ENCODE data around the gene AP3D1.
A peak's percentile ranks its signal among the peaks of the same experiment; 100 is the strongest.

The AP3D1 gene

DNA sequence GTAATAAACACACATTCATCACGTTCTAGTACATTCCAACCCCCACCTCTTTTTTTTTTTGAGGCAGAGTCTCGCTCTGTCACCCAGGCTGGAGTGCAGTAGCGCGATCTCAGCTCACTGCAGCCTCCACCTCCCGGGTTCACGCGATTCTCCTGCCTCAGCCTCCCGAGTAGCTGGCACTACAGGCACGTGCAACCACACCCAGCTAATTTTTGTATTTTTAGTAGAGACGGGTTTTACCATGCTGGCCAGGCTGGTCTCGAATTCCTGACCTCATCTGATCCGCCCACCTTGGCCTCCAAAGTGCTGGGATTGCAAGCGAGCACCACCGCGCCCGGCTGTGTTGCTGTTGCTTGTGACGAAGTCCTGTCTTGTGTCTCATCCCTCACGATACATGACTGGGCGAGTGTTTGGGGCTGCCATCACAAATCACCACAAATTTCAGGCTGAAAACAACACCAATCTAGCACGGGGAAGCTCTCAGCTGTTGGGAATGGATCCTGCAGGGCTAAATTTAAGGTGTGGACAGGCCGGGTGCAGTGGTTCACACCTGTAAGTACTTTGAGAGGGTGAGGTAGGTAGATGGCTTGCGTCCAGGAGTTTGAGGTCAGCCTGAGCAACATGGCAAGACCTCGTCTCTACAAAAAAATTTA, 70.9 kb downstream of the AP3D1 start:
- H3K27ac Mint-ChIP-seq = peak overlapping the region; percentile 89 to 90
- ATAC-seq = no peak
- no peak for DNase-seq
- peaks cover 73% of the 10 kb centered on the region for H3K4me1 Mint-ChIP-seq
- no peaks in the 10 kb centered on the region for H3K9me3 Mint-ChIP-seq
- H3K27me3 Mint-ChIP-seq = no peaks in the 10 kb centered on the region
- H3K4me3 Mint-ChIP-seq = peak overlapping the region; percentile 93 to 99

DNA sequence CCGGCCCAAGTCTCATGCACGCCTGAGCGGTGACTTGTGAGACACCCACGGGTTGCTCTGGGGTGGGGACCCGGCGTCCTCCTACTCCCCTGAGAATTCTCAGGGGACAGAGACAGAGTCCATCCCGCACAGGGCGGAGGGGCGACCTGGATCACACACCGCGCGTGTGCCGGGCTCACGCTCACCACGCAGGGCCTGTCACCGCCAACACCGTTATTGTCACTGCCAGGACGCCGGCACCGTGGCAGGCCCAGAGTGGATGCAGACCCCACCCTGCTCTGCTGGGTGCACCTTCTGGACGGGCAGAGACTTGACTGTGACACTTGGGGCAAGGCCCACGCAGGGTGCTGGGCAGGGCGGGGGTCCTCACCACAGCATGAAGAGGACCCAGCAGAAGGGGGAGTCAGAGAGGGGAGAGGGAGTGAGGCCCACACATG, 71.5 kb downstream of the AP3D1 start:
- Mint-ChIP-seq H3K9me3 (no peaks in the 10 kb centered on the region), H3K4me3 (peak overlapping the region; percentile 93 to 99), H3K27ac (peak overlapping the region; percentile 68 to 90), H3K27me3 (no peaks in the 10 kb centered on the region), H3K4me1 (peaks cover 75% of the 10 kb centered on the region)
- DNase-seq (no peak), ATAC-seq (no peak)

DNA sequence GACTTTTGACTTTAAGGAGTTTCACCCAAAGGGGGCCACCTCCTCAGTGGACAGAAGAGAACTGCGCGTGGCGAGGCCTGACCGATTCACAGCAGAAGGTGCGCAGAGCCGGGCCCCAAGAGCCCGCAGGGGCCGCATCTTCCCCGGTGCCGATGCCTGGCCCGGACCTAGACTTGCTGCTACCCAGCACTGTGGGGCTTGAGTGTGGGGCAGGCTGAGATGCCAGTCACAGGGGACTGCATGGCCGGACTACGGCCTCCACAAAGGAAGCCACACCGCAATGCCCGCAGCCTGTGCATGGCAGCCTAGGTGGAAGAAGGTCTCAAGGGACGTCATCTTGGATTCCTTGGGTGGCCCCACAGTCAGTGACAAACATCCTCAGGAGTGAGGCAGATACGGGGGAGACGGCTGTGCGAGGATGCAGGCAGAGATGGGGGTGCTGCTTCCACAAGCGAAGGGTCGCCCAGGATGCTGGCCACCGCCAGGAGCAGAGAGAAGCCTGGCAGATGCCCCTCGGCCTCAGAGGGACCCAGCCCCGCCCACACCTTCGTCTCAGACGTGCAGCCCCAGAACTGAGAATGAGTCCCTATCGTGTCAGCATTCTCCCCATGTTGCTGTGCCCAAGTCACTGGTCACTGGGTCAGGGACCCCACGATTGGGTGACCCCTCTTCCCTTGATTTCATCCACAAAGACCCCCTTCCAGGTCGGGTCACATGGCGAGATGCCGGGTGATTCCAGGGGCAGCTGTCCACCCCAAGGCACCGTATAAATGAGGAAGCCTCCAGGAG, 72.1 kb downstream of the AP3D1 start:
- Mint-ChIP-seq H3K4me3 (peak overlapping the region; percentile 93 to 99), H3K27me3 (no peaks in the 10 kb centered on the region), H3K27ac (peak overlapping the region; percentile 68 to 90), H3K9me3 (no peaks in the 10 kb centered on the region), H3K4me1 (peaks cover 81% of the 10 kb centered on the region)
- ATAC-seq = no peak
- DNase-seq = no peak

DNA sequence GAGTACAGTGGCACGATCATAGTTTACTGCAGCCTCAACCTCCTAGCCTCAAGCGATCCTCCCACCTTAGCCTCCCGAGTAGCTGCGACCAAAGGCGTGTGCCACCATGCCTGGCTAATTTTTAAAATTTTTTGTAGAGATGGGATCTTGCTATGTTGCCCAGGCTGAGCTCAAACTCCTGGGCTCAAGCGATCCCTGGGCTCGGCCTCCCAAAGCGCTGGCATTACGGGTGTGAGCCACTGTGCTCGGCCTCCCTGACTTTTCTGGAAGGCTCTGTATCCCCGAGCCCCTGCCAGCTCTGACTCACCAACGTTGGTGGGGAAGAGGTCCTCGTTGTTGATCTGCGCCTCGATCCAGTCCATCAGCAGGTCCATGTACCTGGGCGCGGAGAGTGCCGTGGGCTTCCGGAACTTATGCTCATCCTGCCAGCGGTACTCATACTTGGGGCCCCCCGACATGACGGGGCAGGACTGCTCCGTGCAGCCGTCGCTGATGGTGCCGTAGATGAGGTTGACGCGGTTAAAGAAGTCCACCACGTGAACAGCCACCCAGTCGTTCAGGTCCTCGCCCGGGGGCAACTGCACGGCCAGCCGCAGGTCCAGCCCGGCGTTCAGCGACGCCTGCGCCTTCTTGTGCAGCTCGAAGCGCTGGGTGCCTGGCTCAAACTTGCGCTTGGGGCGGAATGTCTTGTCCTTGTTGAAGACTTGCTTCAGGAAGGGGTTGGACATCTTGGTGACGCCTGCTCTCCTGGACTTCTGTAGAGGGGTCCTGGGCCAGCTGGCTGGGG, 73.3 kb downstream of the AP3D1 start:
- no peak for ATAC-seq
- DNase-seq = no peak
- Mint-ChIP-seq H3K4me3 (no peak overlapping the region), H3K27ac (peak overlapping the region in 1 of 2 donors; percentile 74), H3K27me3 (no peaks in the 10 kb centered on the region), H3K4me1 (peaks cover 81% of the 10 kb centered on the region), H3K9me3 (no peaks in the 10 kb centered on the region)

DNA sequence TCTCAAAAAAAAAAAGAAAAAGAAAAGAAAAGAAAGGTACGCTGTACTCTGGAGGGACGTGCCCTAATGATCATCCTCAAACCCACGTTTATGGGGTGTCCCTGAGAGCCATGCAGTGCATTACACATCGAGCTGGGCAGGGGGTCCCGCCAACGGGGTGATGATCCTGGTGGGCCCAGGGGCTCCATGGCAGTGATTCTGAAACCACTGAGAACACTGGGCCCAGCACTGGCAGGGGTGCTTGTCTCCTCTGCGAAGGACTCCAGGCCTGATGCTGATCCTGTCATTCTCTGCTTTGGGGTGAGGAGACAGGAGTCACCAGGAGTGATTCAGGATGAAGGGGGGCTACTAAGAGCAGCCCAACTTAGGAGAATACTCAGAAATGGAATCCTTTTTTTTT, 74.0 kb downstream of the AP3D1 start:
- H3K4me1 Mint-ChIP-seq = peaks cover 81% of the 10 kb centered on the region
- ATAC-seq (no peak), DNase-seq (no peak)
- no peak overlapping the region for H3K4me3 Mint-ChIP-seq
- no peaks in the 10 kb centered on the region for H3K9me3 Mint-ChIP-seq
- no peak overlapping the region for H3K27ac Mint-ChIP-seq
- no peaks in the 10 kb centered on the region for H3K27me3 Mint-ChIP-seq

DNA sequence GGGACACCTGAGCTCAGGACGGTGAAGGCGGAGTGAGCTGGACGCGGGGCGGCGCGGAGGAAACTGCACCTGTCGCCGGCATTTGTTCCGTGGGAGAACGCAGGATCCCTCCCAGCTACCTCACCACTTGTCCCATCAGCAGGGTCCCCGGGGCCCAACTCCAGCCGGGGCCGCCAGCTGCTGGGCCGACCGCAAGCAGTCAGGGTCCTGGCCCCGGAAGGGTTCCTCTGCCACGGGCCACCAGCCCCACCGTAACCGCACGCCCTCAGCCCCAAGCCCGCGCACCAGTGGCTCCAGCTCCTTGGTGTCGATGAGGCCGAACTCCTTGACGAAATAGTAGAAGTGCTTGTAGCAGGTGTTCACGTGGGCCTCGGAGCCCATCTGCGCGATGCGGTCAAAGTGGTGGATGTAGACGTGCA, 74.8 kb downstream of the AP3D1 start:
- DNase-seq = no peak
- H3K27ac Mint-ChIP-seq = peak overlapping the region in 1 of 2 donors; percentile 87
- H3K4me1 Mint-ChIP-seq = peaks cover 77% of the 10 kb centered on the region
- no peak overlapping the region for H3K4me3 Mint-ChIP-seq
- H3K27me3 Mint-ChIP-seq = no peaks in the 10 kb centered on the region
- ATAC-seq = no peak
- no peaks in the 10 kb centered on the region for H3K9me3 Mint-ChIP-seq

DNA sequence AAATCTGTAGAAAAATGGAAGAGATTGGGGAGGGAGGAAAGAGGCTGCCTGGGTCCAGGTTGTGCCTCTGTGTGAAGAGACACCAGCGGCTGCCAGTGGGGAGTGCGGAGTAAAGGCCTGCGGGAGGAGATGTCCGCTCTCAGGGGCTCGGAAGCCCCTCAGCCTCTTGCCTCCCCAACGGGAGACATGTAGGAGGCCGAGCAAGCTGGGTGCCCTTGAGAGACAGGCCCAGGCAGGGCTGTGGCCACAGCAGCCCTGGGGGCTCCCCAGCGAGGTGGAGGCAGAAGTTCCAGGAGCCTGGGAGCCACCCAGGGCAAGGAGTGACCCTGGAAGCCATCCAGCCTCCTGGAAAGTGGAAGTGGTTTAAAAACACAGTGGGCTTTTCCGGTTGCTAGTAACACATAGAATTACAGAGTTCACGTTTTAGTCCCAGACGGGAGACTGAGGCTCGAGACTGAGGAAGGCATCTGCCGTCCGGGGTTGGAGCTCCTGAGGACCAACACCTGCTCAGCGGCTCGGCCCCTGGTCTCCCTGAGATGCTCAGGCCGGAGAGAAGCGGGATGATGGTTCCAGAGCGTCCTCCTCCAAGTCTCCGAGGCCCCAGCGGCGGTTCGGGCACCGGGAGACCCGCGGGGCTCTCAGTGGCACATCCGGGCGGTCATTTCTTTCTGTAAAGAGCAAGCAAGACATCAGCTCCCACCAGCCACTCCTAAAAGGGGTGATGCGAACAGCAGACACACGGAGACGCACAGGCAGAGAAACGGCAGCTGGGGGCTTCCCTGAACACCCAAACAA, 78.4 kb downstream of the AP3D1 start:
- ATAC-seq = no peak
- H3K4me1 Mint-ChIP-seq = peaks cover 70% of the 10 kb centered on the region
- H3K27me3 Mint-ChIP-seq = no peaks in the 10 kb centered on the region
- DNase-seq = no peak
- H3K9me3 Mint-ChIP-seq = no peaks in the 10 kb centered on the region
- H3K4me3 Mint-ChIP-seq = no peak overlapping the region
- H3K27ac Mint-ChIP-seq = peak overlapping the region; percentile 42 to 96

DNA sequence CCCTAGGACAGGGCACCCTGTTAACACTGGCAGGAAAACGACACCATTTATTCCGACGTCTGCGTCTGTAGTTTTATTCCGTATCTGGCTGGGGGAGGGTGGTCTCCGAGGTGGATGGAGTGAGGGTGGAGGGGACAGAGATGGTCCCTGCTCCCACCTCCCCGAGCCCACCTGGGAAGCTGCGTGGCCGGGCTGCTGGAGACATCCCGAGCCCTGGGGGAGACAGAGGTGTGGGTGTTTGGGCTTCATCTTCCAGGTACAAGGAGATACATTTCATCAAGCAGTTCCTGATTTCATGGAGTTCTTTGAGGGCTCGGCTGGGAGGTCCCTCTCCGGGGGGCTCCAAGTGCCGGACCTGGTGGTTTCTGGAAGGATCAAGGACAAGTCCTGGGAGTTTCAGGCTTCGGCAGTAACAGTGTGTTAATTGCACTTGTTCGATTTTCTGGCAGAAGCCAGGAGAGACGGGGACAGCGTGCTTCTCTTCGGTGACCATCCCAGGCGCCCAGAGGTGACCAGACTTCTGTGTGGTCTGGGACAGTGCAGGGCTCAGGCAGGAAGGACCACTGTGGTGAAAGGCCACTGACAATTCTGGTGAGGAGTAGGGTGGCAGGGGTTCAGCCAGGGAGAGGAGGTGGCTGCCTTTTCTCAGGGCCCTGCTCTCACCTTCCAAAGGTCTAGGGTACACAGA, 80.2 kb downstream of the AP3D1 start:
- no peaks in the 10 kb centered on the region for H3K9me3 Mint-ChIP-seq
- no peak for DNase-seq
- H3K4me3 Mint-ChIP-seq = no peak overlapping the region
- ATAC-seq = no peak
- no peaks in the 10 kb centered on the region for H3K27me3 Mint-ChIP-seq
- H3K4me1 Mint-ChIP-seq = peaks cover 62% of the 10 kb centered on the region
- H3K27ac Mint-ChIP-seq = peak overlapping the region; percentile 82 to 95

DNA sequence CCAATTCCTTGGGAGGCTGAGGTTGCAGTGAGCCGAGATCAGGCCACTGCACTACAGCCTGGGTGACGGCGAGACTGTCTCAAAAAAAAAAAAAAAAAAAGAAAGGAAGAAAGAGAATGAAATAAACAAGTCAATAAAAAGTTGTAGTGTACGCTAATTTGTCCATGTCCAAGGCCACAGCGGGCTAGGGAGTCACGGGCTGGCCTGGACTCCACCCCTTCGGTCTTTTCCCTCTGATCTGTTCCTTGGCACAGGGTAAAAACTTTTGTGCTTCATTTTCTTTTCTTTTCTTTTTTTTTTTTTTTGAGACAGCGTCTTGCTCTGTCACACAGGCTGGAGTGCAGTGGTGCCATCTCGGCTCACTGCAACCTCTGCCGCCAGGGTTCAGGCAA, 80.9 kb downstream of the AP3D1 start:
- H3K4me3 Mint-ChIP-seq = no peak overlapping the region

DNA sequence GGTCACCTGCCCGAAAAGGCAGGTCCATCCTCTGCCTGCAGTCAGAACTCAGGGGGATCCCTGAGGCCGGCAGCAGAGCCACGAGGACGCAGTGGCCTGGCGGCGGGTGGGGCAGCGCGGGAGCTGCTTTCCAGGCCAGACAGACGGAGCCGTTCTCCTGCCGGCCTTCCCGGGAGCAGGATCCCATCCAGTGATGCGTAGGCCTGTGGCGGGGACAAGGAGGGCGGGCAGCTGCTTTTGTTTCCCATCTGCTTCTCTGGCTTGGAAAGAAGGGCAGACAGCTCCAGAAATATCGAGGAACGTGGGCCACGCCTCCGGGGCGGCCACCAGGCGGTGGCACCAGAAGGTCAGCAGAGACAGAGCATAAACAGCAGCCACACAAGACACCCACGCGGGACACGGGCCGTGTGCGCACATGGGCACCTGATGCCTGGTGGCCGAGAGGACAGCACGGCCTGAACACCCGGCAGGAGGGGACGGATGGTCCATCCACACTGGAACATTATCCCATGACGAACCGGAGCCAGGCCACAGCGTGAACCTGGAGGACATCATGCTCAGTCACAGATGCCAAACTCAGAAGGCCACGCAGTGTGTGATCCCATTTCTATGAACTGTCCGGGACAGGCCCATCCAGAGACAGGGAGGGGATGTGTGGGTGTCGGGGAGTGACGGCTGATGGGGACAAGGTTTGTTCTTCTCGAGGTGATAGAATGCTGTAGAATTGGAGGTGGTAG, 86.4 kb downstream of the AP3D1 start:
- H3K27ac Mint-ChIP-seq = no peak overlapping the region
- H3K4me1 Mint-ChIP-seq = peaks cover 41% of the 10 kb centered on the region
- no peaks in the 10 kb centered on the region for H3K27me3 Mint-ChIP-seq
- H3K4me3 Mint-ChIP-seq = no peak overlapping the region
- DNase-seq (no peak), ATAC-seq (no peak)
- H3K9me3 Mint-ChIP-seq = no peaks in the 10 kb centered on the region

More for the DNA sequence above, 80.9 kb downstream of the AP3D1 start:
- H3K27me3 Mint-ChIP-seq = no peaks in the 10 kb centered on the region
- H3K4me1 Mint-ChIP-seq = peaks cover 56% of the 10 kb centered on the region
- peak overlapping the region in 1 of 2 donors; percentile 92 for H3K27ac Mint-ChIP-seq
- H3K9me3 Mint-ChIP-seq = no peaks in the 10 kb centered on the region
- DNase-seq (no peak), ATAC-seq (no peak)

DNA sequence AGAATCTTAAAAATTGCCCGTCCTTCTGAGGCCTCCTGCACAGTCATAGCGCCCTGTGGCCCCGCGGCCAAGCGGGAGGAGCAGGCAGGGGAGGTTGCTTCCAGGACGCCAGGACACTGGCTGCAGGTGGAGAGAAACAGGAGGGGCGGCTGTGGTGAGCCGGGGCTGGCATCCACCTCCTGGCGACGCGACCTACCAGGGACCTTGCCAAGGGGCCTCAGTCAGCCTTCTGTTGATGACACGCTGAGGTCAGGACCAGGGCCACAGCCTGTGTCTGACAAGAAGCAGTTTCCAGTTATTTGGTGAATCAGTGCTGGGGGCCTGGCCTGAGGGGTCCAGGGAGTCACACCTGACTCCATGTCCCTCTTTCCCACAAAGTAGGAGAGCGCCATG, 87.0 kb downstream of the AP3D1 start:
- ATAC-seq (no peak), DNase-seq (no peak)
- no peak overlapping the region for H3K4me3 Mint-ChIP-seq
- H3K4me1 Mint-ChIP-seq = peaks cover 40% of the 10 kb centered on the region
- H3K27ac Mint-ChIP-seq = no peak overlapping the region
- no peaks in the 10 kb centered on the region for H3K27me3 Mint-ChIP-seq
- no peaks in the 10 kb centered on the region for H3K9me3 Mint-ChIP-seq

DNA sequence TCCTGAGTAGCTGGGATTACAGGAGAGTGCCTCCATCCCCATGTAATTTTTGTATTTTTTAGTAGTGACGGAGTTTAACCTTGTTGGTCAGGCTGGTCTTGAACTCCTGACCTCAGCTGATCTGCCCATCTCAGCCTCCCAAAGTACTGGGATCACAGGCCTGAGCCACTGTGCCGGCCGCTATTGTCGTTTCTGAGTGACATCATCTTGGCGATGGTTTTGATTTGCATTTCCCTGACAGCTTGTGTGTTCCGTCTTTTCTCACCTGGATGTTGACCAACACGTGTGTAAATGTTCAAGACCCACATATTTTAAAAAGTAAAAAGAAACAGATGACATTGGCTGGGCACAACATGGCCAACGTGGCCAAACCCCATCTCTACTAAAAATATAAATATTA, 87.5 kb downstream of the AP3D1 start:
- Mint-ChIP-seq H3K9me3 (no peaks in the 10 kb centered on the region), H3K4me1 (peaks cover 41% of the 10 kb centered on the region), H3K4me3 (no peak overlapping the region), H3K27ac (no peak overlapping the region), H3K27me3 (no peaks in the 10 kb centered on the region)
- ATAC-seq = no peak
- no peak for DNase-seq

DNA sequence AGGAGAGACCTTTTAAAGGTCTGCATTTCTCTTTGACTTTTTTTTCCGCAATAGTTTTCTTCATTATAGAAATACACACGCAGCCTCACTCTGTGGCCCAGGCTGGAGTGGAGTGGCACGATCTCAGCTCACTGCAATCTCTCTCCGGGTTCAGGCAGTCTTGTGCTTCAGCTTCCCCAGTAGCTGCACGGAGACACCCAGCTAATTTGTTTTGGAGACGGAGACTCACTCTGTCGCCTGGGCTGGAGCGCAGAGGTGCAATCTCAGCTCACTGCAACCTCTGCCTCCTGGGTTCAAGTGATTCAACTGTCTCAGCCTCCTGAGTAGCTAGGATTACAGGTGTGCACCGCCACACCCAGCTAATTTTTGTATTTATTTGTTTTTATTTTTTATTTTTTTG, 88.6 kb downstream of the AP3D1 start:
- H3K9me3 Mint-ChIP-seq = no peaks in the 10 kb centered on the region
- H3K27me3 Mint-ChIP-seq = no peaks in the 10 kb centered on the region
- H3K27ac Mint-ChIP-seq = peak overlapping the region; percentile 61 to 78
- no peak for ATAC-seq
- DNase-seq = no peak
- peaks cover 52% of the 10 kb centered on the region for H3K4me1 Mint-ChIP-seq
- H3K4me3 Mint-ChIP-seq = peak overlapping the region; percentile 90 to 98

DNA sequence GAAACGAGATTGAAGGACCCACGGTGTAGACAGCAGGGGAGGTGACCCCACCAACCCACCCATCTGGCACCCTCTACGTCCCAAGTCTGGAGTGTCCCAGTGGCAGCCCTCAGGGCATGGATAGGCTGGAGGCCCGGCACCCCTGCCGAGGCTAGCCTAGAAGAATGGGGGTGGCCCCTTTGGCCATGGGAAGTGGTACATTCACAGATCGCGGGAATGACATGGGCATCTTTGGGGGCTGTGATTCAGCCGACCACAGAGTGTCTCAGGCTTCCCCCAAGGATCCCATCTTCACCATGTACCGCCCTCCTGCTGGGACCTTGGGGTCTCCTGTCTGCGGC, 89.0 kb downstream of the AP3D1 start:
- Mint-ChIP-seq H3K4me3 (peak overlapping the region; percentile 90 to 98), H3K4me1 (peaks cover 56% of the 10 kb centered on the region), H3K27me3 (no peaks in the 10 kb centered on the region), H3K9me3 (no peaks in the 10 kb centered on the region), H3K27ac (peak overlapping the region in 1 of 2 donors; percentile 61)
- DNase-seq (no peak), ATAC-seq (no peak)

All from stimulated activated naive CD8-positive, alpha-beta T cell treated with anti-CD3 and anti-CD28 coated beads, Interleukin-15, amount 100 ng/mL, for 72 hours (primary cell).